MM.1S (cell line): Measurements from ENCODE around the gene N4BP2L2.

Experiments used
- DNase-seq: peaks from one replicate; pipeline ENCODE4 v3.0.0-alpha.2; 2015
- H2AFZ ChIP-seq: fragments of 300-600 bp; sonication (generic); 2 replicates; pipeline ENCODE4 v1.6.0; 2016; ENCODE audit warnings: antibody characterized with exemption, low read length
- H3F3A ChIP-seq: fragments of 300-600 bp; sonication (generic); 2 replicates; pipeline ENCODE4 v1.6.1; 2016; ENCODE audit warnings: mild to moderate bottlenecking, antibody characterized with exemption, low read length, moderate library complexity, mixed read lengths; ENCODE audit not compliant: insufficient read depth
- H3K27ac ChIP-seq: fragments of 300-600 bp; sonication (generic); 2 replicates; pipeline ENCODE4 v1.5.1; 2016; ENCODE audit warnings: mild to moderate bottlenecking, low read length
- H3K27me3 ChIP-seq: fragments of 300-600 bp; sonication (generic); replicated peaks from 2 replicates; pipeline ENCODE4 v1.6.0; 2016; ENCODE audit warnings: low read length; ENCODE audit not compliant: insufficient read depth
- H3K36me3 ChIP-seq: fragments of 300-600 bp; sonication (generic); replicated peaks from 2 replicates; pipeline ENCODE4 v1.6.1; 2016; ENCODE audit warnings: mild to moderate bottlenecking, low read length, mixed read lengths; ENCODE audit not compliant: insufficient read depth
- H3K4me1 ChIP-seq: fragments of 300-600 bp; sonication (generic); 2 replicates; pipeline ENCODE4 v1.6.1; 2016; ENCODE audit warnings: low read length, mixed read lengths
- H3K4me2 ChIP-seq: fragments of 300-600 bp; sonication (generic); 2 replicates; pipeline ENCODE4 v1.6.0; 2016; ENCODE audit warnings: low read depth, low read length
- H3K4me3 ChIP-seq: fragments of 300-600 bp; sonication (generic); 2 replicates; pipeline ENCODE4 v1.5.1; 2016; ENCODE audit warnings: low read length, mixed read lengths
- H3K79me2 ChIP-seq: fragments of 300-600 bp; sonication (generic); 2 replicates; pipeline ENCODE4 v1.6.1; 2016; ENCODE audit warnings: mixed run types, low read length, mixed read lengths
- H3K9ac ChIP-seq: fragments of 300-600 bp; sonication (generic); 2 replicates; pipeline ENCODE4 v1.6.1; 2016; ENCODE audit warnings: low read length, mixed read lengths
- H3K9me2 ChIP-seq: fragments of 300-600 bp; sonication (generic); replicated peaks from 2 replicates; pipeline ENCODE4 v1.6.1; 2016; ENCODE audit warnings: mild to moderate bottlenecking, low read length, mixed read lengths; ENCODE audit not compliant: insufficient read depth
- H3K9me3 ChIP-seq: fragments of 300-600 bp; sonication (generic); replicated peaks from 2 replicates; pipeline ENCODE4 v1.6.1; 2016; ENCODE audit warnings: mild to moderate bottlenecking, low read length, mixed read lengths; ENCODE audit not compliant: insufficient read depth
- H4K20me1 ChIP-seq: fragments of 300-600 bp; sonication (generic); 2 replicates; pipeline ENCODE4 v1.6.1; 2016; ENCODE audit warnings: mild to moderate bottlenecking, low read length, moderate library complexity, mixed read lengths; ENCODE audit not compliant: insufficient read depth
- CTCF ChIP-seq: fragments of 300-600 bp; sonication (generic); IDR thresholded peaks from 2 replicates; pipeline ENCODE4 v1.5.1; 2016; ENCODE audit warnings: antibody characterized with exemption, low read length, mixed read lengths
- EZH2 ChIP-seq: fragments of 300-600 bp; sonication (generic); optimal IDR thresholded peaks from 2 replicates; pipeline ENCODE3; 2017; ENCODE audit warnings: low read depth, mild to moderate bottlenecking, antibody characterized with exemption, low read length, mixed read lengths
- EZH2phosphoT487 ChIP-seq: fragments of 300-600 bp; sonication (generic); IDR thresholded peaks from 2 replicates; pipeline ENCODE4 v1.6.1; 2018; ENCODE audit warnings: antibody characterized with exemption, low read length

N4BP2L2 gene

GRCh38 chr13:32445461-32445860, 93.1 kb downstream of the N4BP2L2 start:
- H3K9me3 ChIP-seq = no peaks in the 10 kb centered on the region
- no peaks in the 10 kb centered on the region for H3K9me2 ChIP-seq
- H3K9ac ChIP-seq = no peak overlapping the region
- no peak for DNase-seq
- no peaks in the 10 kb centered on the region for H3K36me3 ChIP-seq
- H3K4me3 ChIP-seq = no peak overlapping the region
- no peaks in the 10 kb centered on the region for H4K20me1 ChIP-seq
- no peak overlapping the region for H2AFZ ChIP-seq
- no peaks in the 10 kb centered on the region for H3K27me3 ChIP-seq
- no peak overlapping the region for H3K27ac ChIP-seq
- H3K4me2 ChIP-seq = no peak overlapping the region
- TF ChIP-seq EZH2phosphoT487 (no peak), CTCF (no peak), EZH2 (no peak)
- H3F3A ChIP-seq = no peaks in the 10 kb centered on the region
- H3K79me2 ChIP-seq = no peaks in the 10 kb centered on the region
- peaks cover 11% of the 10 kb centered on the region; the same call in 1 of the 2 replicates for H3K4me1 ChIP-seq

- no peaks in the 10 kb centered on the region for H3F3A ChIP-seq
- peak; percentile 59 for DNase-seq
- H3K36me3 ChIP-seq = no peaks in the 10 kb centered on the region
- peak overlapping the region; percentile 68; the same call in 1 of the 2 replicates for H3K4me2 ChIP-seq
- H3K79me2 ChIP-seq = no peaks in the 10 kb centered on the region
- H3K9ac ChIP-seq = no peak overlapping the region; the same call in 1 of the 2 replicates
- H2AFZ ChIP-seq = peak overlapping the region; percentile 45; the same call in 1 of the 2 replicates
- H3K9me3 ChIP-seq = no peaks in the 10 kb centered on the region
- H3K4me1 ChIP-seq = peaks cover 11% of the 10 kb centered on the region; the same call in 1 of the 2 replicates
- H3K27ac ChIP-seq = peak overlapping the region; percentile 46; the same call in 1 of the 2 replicates
- TF ChIP-seq EZH2phosphoT487 (no peak), CTCF (peak; percentile 49)
- H3K9me2 ChIP-seq = no peaks in the 10 kb centered on the region
- H4K20me1 ChIP-seq = no peaks in the 10 kb centered on the region
- H3K4me3 ChIP-seq = no peak overlapping the region
- no peaks in the 10 kb centered on the region for H3K27me3 ChIP-seq
These were observed 95.5 kb downstream of the N4BP2L2 start for GRCh38 chr13:32443111-32443510.

- Histone ChIP-seq H3K4me2 (no peak overlapping the region), H3K9me3 (no peaks in the 10 kb centered on the region), H3K4me1 (peaks cover 11% of the 10 kb centered on the region; the same call in 1 of the 2 replicates), H4K20me1 (no peaks in the 10 kb centered on the region), H3K27me3 (no peaks in the 10 kb centered on the region), H3K9ac (no peak overlapping the region), H3F3A (no peaks in the 10 kb centered on the region), H3K79me2 (no peaks in the 10 kb centered on the region), H3K27ac (no peak overlapping the region), H3K36me3 (no peaks in the 10 kb centered on the region), H3K9me2 (no peaks in the 10 kb centered on the region), H3K4me3 (no peak overlapping the region), H2AFZ (no peak overlapping the region)
- TF ChIP-seq CTCF (no peak), EZH2 (no peak), EZH2phosphoT487 (no peak)
- no peak for DNase-seq
These were observed 99.7 kb downstream of the N4BP2L2 start for GRCh38 chr13:32438871-32439270.
